Fibroblast of lung (primary cell): Measurements from ENCODE around the gene TMEM52.
A peak's percentile ranks its signal among the peaks of the same experiment; 100 is the strongest.

Experiments
- EZH2 ChIP-seq: IDR thresholded peaks from 2 replicates; pipeline ENCODE4 v1.5.1; 2012; ENCODE audit warnings: low read length, control low read depth, mild to moderate bottlenecking; ENCODE audit errors: missing control alignments
- TF ChIP-seq, protein P1 (sequence below), 2 donors: IDR thresholded peaks in 1 of 2; conservative IDR thresholded peaks in 1 of 2; 1 replicate in 1 of 2; 2 replicates in 1 of 2; pipeline ENCODE4 v1.5.1; 2011 to 2012; ENCODE audit warnings: low read length in 2 of 2, control low read depth in 1 of 2, inconsistent platforms in 1 of 2, low read depth in 1 of 2, mild to moderate bottlenecking in 1 of 2

DNA sequence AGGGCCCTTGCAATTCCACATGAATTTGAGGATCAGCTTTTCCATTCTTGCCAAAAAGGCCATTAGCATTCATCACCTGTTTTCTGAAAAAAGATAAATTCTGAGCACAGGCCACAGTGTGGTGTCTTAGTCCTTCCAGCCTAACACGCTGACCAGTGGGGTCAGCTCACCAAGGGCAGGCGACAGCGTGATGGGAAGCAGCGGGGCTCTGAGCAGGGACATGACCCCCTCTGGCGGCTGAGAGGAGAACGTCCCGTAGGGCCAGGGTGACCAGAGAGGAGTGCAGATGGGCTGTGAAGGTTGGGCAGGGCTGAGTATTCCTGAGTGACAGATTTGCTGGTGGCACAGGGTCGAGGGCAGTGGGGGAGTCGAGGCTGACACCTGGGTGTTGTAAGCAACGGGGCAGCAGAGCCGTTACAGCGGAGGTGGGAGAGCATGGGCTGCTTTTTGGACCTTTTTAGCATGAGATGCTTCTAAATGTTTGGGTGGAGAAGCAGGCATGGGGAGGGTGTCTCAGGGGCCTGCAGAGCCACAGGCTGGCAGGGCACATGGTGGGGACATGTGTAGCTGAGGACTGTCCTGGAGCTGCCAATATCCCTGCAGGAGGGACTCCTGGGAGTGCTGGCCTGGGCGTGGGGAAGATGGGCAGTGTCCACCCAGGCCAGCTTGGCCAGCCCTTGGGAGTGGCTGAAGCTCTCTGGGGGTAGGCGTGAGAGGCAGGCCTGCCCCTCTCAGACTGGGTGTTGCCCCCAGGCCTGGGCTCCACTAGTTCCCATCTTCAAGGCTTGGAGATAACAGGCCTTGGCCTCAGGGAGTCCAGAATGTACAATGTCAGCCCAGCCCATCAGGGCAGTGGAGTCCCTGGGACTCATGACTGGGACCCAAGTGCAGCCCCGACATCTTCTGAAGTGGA lies 12.6 kb downstream of the TMEM52 start:
- no peak for TF ChIP-seq EZH2
- TF ChIP-seq, protein P1, sequence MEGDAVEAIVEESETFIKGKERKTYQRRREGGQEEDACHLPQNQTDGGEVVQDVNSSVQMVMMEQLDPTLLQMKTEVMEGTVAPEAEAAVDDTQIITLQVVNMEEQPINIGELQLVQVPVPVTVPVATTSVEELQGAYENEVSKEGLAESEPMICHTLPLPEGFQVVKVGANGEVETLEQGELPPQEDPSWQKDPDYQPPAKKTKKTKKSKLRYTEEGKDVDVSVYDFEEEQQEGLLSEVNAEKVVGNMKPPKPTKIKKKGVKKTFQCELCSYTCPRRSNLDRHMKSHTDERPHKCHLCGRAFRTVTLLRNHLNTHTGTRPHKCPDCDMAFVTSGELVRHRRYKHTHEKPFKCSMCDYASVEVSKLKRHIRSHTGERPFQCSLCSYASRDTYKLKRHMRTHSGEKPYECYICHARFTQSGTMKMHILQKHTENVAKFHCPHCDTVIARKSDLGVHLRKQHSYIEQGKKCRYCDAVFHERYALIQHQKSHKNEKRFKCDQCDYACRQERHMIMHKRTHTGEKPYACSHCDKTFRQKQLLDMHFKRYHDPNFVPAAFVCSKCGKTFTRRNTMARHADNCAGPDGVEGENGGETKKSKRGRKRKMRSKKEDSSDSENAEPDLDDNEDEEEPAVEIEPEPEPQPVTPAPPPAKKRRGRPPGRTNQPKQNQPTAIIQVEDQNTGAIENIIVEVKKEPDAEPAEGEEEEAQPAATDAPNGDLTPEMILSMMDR (conservative IDR thresholded peaks at IDR 0.05 in 1 of 2, IDR thresholded peaks at IDR 0.05 in 1 of 2; ENCODE audit: low read depth in 1 of 2, low read length in 2 of 2): peak; percentile 95 to 96
